CD14-positive monocyte (primary cell): ENCODE data around the gene MSI2. TPM values are rescaled to one million over a fixed set of nuclear protein-coding genes. Genes with fewer than 3 reads are reported as not detected.

Experiments
- DNase-seq, 3 donors: peaks; one replicate each; pipeline ENCODE4 v3.0.0-alpha.2; 2011 to 2022
- H2AFZ ChIP-seq: 2 replicates; pipeline ENCODE4 v1.6.0; 2012; ENCODE audit warnings: mild to moderate bottlenecking, low read depth, low read length, inconsistent platforms; ENCODE audit not compliant: insufficient read depth, poor library complexity, severe bottlenecking
- H3K27ac ChIP-seq, 2 donors: 1 replicate in 1 of 2; 2 replicates in 1 of 2; pipeline ENCODE4 v1.5.1; 2012 to 2013; ENCODE audit warnings: low read length in 2 of 2, control low read depth in 1 of 2, inconsistent platforms in 1 of 2, low read depth in 1 of 2, mild to moderate bottlenecking in 1 of 2
- H3K27me3 ChIP-seq, 2 donors: one replicate each; pipeline versions ENCODE4 v1.6.0 to v1.6.1; 2011 to 2013; ENCODE audit warnings: low read length in 2 of 2; ENCODE audit not compliant: control insufficient read depth in 2 of 2, insufficient read depth in 2 of 2
- H3K36me3 ChIP-seq, 2 donors: replicated peaks in 1 of 2; 1 replicate in 1 of 2; 2 replicates in 1 of 2; pipeline versions ENCODE4 v1.5.1 to v1.6.1; 2012 to 2013; ENCODE audit warnings: low read length in 2 of 2, control low read depth in 1 of 2, inconsistent platforms in 1 of 2, mild to moderate bottlenecking in 1 of 2; ENCODE audit not compliant: insufficient read depth in 2 of 2, control insufficient read depth in 1 of 2
- H3K4me1 ChIP-seq, 2 donors: 1 replicate in 1 of 2; 2 replicates in 1 of 2; pipeline versions ENCODE4 v1.5.1 to v1.6.1; 2012 to 2013; ENCODE audit warnings: low read length in 2 of 2, control low read depth in 1 of 2, inconsistent platforms in 1 of 2, mild to moderate bottlenecking in 1 of 2, moderate library complexity in 1 of 2; ENCODE audit not compliant: insufficient read depth in 2 of 2, control insufficient read depth in 1 of 2
- H3K4me2 ChIP-seq: replicated peaks from 2 replicates; pipeline ENCODE3; 2012; ENCODE audit warnings: low read length, moderate library complexity, mild to moderate bottlenecking; ENCODE audit not compliant: poor library complexity, severe bottlenecking; ENCODE audit errors: extremely low read depth
- H3K4me3 ChIP-seq, 3 experiments: fragments of 200-600 bp in 1 of 3; sonication (generic) in 1 of 3; replicated peaks in 1 of 3; 1 replicate in 2 of 3; 2 replicates in 1 of 3; pipeline ENCODE4 v1.5.1; 2011 to 2013; ENCODE audit warnings: low read length in 3 of 3, mild to moderate bottlenecking in 3 of 3, control low read depth in 2 of 3, low read depth in 2 of 3, inconsistent platforms in 1 of 3, moderate library complexity in 1 of 3
- H3K79me2 ChIP-seq: 2 replicates; pipeline ENCODE4 v1.6.0; 2012; ENCODE audit warnings: mild to moderate bottlenecking, control low read depth, inconsistent platforms, low read length, moderate library complexity; ENCODE audit not compliant: insufficient read depth
- H3K9ac ChIP-seq: 2 replicates; pipeline ENCODE4 v1.6.0; 2017; ENCODE audit warnings: low read length, mild to moderate bottlenecking; ENCODE audit not compliant: insufficient read depth, poor library complexity, severe bottlenecking
- H3K9me3 ChIP-seq, 2 donors: replicated peaks in 1 of 2; 1 replicate in 1 of 2; 2 replicates in 1 of 2; pipeline versions ENCODE4 v1.5.1 to v1.6.1; 2012 to 2013; ENCODE audit warnings: low read length in 2 of 2, control low read depth in 1 of 2; ENCODE audit not compliant: control insufficient read depth in 1 of 2, insufficient read depth in 1 of 2
- H4K20me1 ChIP-seq: 2 replicates; pipeline ENCODE4 v1.6.0; 2012; ENCODE audit warnings: mild to moderate bottlenecking, low read length, control low read depth, moderate library complexity; ENCODE audit not compliant: insufficient read depth
- H3K27ac Mint-ChIP-seq, 7 donors: one replicate each; pipeline ENCODE4 v1.8.0; 2020; ENCODE audit warnings: mild to moderate bottlenecking in 7 of 7, mixed read lengths in 7 of 7, moderate library complexity in 6 of 7, inconsistent platforms in 2 of 7
- H3K27me3 Mint-ChIP-seq, 3 donors: one replicate each; pipeline ENCODE4 v1.8.0; 2021 to 2022; ENCODE audit warnings: low read depth in 3 of 3, mild to moderate bottlenecking in 3 of 3, mixed read lengths in 3 of 3, moderate library complexity in 3 of 3, inconsistent platforms in 1 of 3
- H3K36me3 Mint-ChIP-seq, 2 donors: one replicate each; pipeline ENCODE4 v1.8.0; 2020; ENCODE audit warnings: mixed read lengths in 2 of 2, inconsistent platforms in 1 of 2, mild to moderate bottlenecking in 1 of 2
- H3K4me1 Mint-ChIP-seq: one replicate; pipeline ENCODE4 v1.8.0; 2020; ENCODE audit warnings: mild to moderate bottlenecking, mixed read lengths
- H3K4me3 Mint-ChIP-seq, 2 donors: one replicate each; pipeline ENCODE4 v1.8.0; 2020; ENCODE audit warnings: mild to moderate bottlenecking in 2 of 2, mixed read lengths in 2 of 2, moderate library complexity in 1 of 2
- H3K9me3 Mint-ChIP-seq, 7 donors: one replicate each; pipeline ENCODE4 v1.8.0; 2020 to 2022; ENCODE audit warnings: mixed read lengths in 7 of 7, mild to moderate bottlenecking in 6 of 7, moderate library complexity in 6 of 7, inconsistent platforms in 2 of 7
- WGBS: methylation state at CpG from one replicate; pipeline ENCODE4 v1.1.5; 2013; ENCODE audit warnings: missing lambda C conversion rate; ENCODE audit not compliant: insufficient coverage; 5-methylcytosine and 5-hydroxymethylcytosine counted together
- intact Hi-C, 2 donors: fragments of 100-400 bp; cut with micrococcal nuclease; formaldehyde crosslinking; loops; one replicate each; pipeline versions ENCODE4 v1.15.0 to v1.15.1; 2023
- polyA plus RNA-seq, 3 donors: library from polyadenylated mRNA; depleted of rRNA in 1 of 3; unstranded in 2 of 3; stranded (reverse) in 1 of 3; fragments of 300-500 nt in 2 of 3; fragments of >200 nt in 1 of 3; fragmentation: Illumina TruSeq in 2 of 3; gene quantifications; 1 replicate in 2 of 3; 2 replicates in 1 of 3; pipeline ENCODE4 v1.2.3, GENCODE V29; 2012 to 2021
- TF ChIP-seq, protein P1 (sequence below): fragments of 200-600 bp; IDR thresholded peaks from one replicate; pipeline ENCODE4 v1.8.0; 2022; ENCODE audit warnings: antibody characterized with exemption, mild to moderate bottlenecking

MSI2 gene
- polyA plus RNA-seq, 3 donors: 0.20 to 6.6 (median 0.37) TPM

DNA sequence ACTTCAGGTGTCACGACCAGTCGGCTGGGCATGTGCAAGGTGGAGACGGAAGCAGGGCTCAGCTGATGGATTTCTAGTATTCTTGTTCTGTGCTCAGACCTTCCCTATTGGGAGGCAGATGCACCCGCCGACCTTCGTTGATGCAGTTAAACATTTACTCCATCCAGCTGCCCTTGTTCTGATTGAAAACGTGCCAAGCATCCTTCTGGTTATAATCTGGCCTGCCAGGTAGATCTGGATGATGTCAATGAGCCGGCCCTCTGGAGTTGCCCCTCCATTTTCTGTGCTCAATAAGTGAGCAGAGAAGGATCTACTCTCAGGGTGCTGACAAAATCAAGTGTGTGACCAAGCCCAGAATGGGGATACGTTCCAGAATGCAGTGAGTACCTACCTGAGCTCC lies 450.4 kb downstream of the MSI2 start:
- H3K9me3 Mint-ChIP-seq: peaks cover 2 to 11% (median 9%) of the 10 kb centered on the region in 7 donors
- Histone ChIP-seq H4K20me1 (no peaks in the 10 kb centered on the region), H3K9me3 (peaks cover 0 to 4% of the 10 kb centered on the region in 2 donors), H3K4me3 (no peak overlapping the region), H3K36me3 (no peaks in the 10 kb centered on the region), H3K4me2 (no peak overlapping the region), H3K9ac (no peak overlapping the region), H2AFZ (no peak overlapping the region), H3K4me1 (no peaks in the 10 kb centered on the region), H3K27me3 (peaks cover 0 to 2% of the 10 kb centered on the region in 2 donors), H3K79me2 (no peaks in the 10 kb centered on the region), H3K27ac (no peak overlapping the region)
- no peak for DNase-seq
- H3K27ac Mint-ChIP-seq: no peak overlapping the region
- no peaks in the 10 kb centered on the region for H3K4me1 Mint-ChIP-seq
- 98% methylated on average over 8 of the region's 9 CpGs for WGBS
- TF ChIP-seq, protein P1, sequence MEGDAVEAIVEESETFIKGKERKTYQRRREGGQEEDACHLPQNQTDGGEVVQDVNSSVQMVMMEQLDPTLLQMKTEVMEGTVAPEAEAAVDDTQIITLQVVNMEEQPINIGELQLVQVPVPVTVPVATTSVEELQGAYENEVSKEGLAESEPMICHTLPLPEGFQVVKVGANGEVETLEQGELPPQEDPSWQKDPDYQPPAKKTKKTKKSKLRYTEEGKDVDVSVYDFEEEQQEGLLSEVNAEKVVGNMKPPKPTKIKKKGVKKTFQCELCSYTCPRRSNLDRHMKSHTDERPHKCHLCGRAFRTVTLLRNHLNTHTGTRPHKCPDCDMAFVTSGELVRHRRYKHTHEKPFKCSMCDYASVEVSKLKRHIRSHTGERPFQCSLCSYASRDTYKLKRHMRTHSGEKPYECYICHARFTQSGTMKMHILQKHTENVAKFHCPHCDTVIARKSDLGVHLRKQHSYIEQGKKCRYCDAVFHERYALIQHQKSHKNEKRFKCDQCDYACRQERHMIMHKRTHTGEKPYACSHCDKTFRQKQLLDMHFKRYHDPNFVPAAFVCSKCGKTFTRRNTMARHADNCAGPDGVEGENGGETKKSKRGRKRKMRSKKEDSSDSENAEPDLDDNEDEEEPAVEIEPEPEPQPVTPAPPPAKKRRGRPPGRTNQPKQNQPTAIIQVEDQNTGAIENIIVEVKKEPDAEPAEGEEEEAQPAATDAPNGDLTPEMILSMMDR: no peak
- H3K27me3 Mint-ChIP-seq: peaks cover 4 to 7% (median 6%) of the 10 kb centered on the region in 3 donors
- no peaks in the 10 kb centered on the region for H3K36me3 Mint-ChIP-seq
- intact Hi-C loops: no loop called here
- H3K4me3 Mint-ChIP-seq: no peak overlapping the region

DNA sequence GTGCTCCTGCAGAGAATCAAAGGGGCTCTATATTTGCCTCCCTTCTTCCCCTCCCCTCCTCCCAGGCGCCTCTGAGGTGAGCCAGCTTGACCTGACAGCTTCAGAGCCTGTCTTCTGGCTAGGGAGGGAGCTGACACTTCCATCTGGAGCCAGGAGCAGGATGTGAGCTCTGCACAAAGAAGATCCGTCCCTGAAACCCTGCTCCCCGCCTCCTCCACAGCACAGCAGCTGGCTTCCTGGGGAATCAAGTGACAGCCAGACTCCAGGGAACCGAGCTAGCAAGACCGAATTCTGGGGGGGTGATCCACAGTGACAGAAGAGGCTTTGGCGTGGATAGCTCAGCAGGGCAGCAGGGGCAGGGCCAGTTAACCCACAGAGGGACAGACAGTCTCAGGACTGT lies 451.6 kb downstream of the MSI2 start:
- Histone ChIP-seq H3K4me3 (no peak overlapping the region), H4K20me1 (no peaks in the 10 kb centered on the region), H3K36me3 (no peaks in the 10 kb centered on the region), H3K9me3 (peaks cover 0 to 4% of the 10 kb centered on the region in 2 donors), H3K9ac (no peak overlapping the region), H3K79me2 (no peaks in the 10 kb centered on the region), H3K4me2 (no peak overlapping the region), H3K4me1 (no peaks in the 10 kb centered on the region), H3K27me3 (peaks cover 0 to 2% of the 10 kb centered on the region in 2 donors), H2AFZ (no peak overlapping the region), H3K27ac (no peak overlapping the region)
- no peak overlapping the region for H3K27ac Mint-ChIP-seq
- TF ChIP-seq, protein P1: no peak
- no peaks in the 10 kb centered on the region for H3K36me3 Mint-ChIP-seq
- WGBS: 84% methylated on average over 5 of the region's 6 CpGs
- H3K9me3 Mint-ChIP-seq: peaks cover 2 to 11% (median 9%) of the 10 kb centered on the region in 7 donors
- no peak for DNase-seq
- intact Hi-C loops: no loop called here
- no peaks in the 10 kb centered on the region for H3K4me1 Mint-ChIP-seq
- H3K27me3 Mint-ChIP-seq: peaks cover 4 to 7% (median 6%) of the 10 kb centered on the region in 3 donors
- H3K4me3 Mint-ChIP-seq: no peak overlapping the region
